Vagina (tissue), 2 donors: ENCODE data around the gene CCDC80. TPM values are rescaled to one million over a fixed set of nuclear protein-coding genes. Genes with fewer than 3 reads are reported as not detected.

Experiments
- DNase-seq, 2 donors: peaks; one replicate each; pipeline ENCODE4 v3.0.0-alpha.2; 2017; ENCODE audit errors: extremely low spot score in 2 of 2
- H3K27ac ChIP-seq: fragments of 200-600 bp; sonication (generic); one replicate; pipeline ENCODE4 v1.5.1; 2019
- H3K27me3 ChIP-seq: fragments of 200-600 bp; sonication (generic); one replicate; pipeline ENCODE4 v1.5.1; 2019
- H3K36me3 ChIP-seq, 2 donors: fragments of 200-600 bp; sonication (generic); one replicate each; pipeline ENCODE4 v1.5.1; 2017 to 2019
- H3K4me1 ChIP-seq: fragments of 200-600 bp; sonication (generic); one replicate; pipeline ENCODE4 v1.5.1; 2019
- H3K4me3 ChIP-seq, 2 donors: fragments of 200-600 bp; sonication (generic); 1 replicate in 1 of 2; 2 replicates in 1 of 2; pipeline ENCODE4 v1.5.1; 2016 to 2019
- H3K9me3 ChIP-seq: fragments of 200-600 bp; sonication (generic); one replicate; pipeline ENCODE4 v1.5.1; 2019
- CTCF ChIP-seq, 3 experiments: fragments of 450-650 bp in 2 of 3; fragments of 200-600 bp in 1 of 3; sonication (generic) in 1 of 3; IDR thresholded peaks; one replicate each; pipeline ENCODE4 v1.5.1; 2017 to 2019; ENCODE audit warnings: antibody characterized with exemption in 3 of 3, mild to moderate bottlenecking in 2 of 3, moderate library complexity in 2 of 3
- POLR2A ChIP-seq, 2 donors: fragments of 450-650 bp; IDR thresholded peaks; one replicate each; pipeline ENCODE4 v1.6.1; 2017; ENCODE audit warnings: antibody characterized with exemption in 2 of 2, mild to moderate bottlenecking in 2 of 2, moderate library complexity in 2 of 2
- POLR2AphosphoS5 ChIP-seq, 2 donors: sonication (generic); formaldehyde crosslinking; IDR thresholded peaks; one replicate each; pipeline ENCODE4 v1.9.0; 2017; ENCODE audit warnings: antibody characterized with exemption in 2 of 2, mild to moderate bottlenecking in 2 of 2, low read depth in 1 of 2; ENCODE audit not compliant: insufficient read depth in 1 of 2
- intact Hi-C: fragments of 100-400 bp; cut with DNase I; formaldehyde crosslinking; loops from one replicate; pipeline ENCODE4 v1.15.1; 2023
- total RNA-seq: library from RNA; depleted of rRNA; stranded (reverse); fragments of >200 nt; gene quantifications from one replicate; pipeline ENCODE4 v1.2.3, GENCODE V29; 2016

Gene CCDC80
- total RNA-seq, 1 donor from 2014 or later = 51.6 TPM

DNA sequence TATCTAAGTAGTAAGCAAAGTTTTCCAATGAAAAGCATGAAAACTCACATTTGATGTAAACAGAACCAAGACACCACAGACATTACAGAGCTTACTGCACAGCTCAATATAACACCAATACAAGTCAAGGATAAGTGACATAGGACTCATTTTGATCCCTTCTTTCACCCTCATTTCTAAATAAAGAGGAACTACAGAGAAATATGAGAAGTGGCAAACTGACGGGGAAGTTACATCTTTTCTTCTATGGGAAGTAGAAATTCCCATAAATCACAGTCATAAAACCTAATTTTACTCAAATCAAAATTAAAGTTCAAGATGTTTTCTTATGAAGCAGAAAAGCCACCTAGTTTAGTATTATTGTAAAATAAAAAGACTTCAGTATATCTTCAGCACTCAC lies 83.0 kb downstream of the CCDC80 start:
- H3K27me3 ChIP-seq = no peaks in the 10 kb centered on the region
- no peak overlapping the region for H3K27ac ChIP-seq
- intact Hi-C loops = no loop called here
- TF ChIP-seq CTCF (IDR thresholded peaks at IDR 0.05) = no peak
- TF ChIP-seq POLR2A (IDR thresholded peaks at IDR 0.05) = no peak
- no peak overlapping the region for H3K4me3 ChIP-seq
- H3K4me1 ChIP-seq = peaks cover 44% of the 10 kb centered on the region
- H3K9me3 ChIP-seq = no peaks in the 10 kb centered on the region
- H3K36me3 ChIP-seq = peaks cover 0 to 8% of the 10 kb centered on the region in 2 donors
- no peak for DNase-seq

- Histone ChIP-seq H3K9me3 (no peaks in the 10 kb centered on the region), H3K27ac (no peak overlapping the region), H3K4me3 (no peak overlapping the region), H3K36me3 (peaks cover 0 to 8% of the 10 kb centered on the region in 2 donors), H3K4me1 (peaks cover 45% of the 10 kb centered on the region), H3K27me3 (no peaks in the 10 kb centered on the region)
- intact Hi-C loops = no loop called here
- TF ChIP-seq POLR2A (IDR thresholded peaks at IDR 0.05) (no peak), CTCF (IDR thresholded peaks at IDR 0.05) (no peak), POLR2AphosphoS5 (IDR thresholded peaks at IDR 0.05; ENCODE audit: insufficient read depth in 1 of 2, low read depth in 1 of 2) (no peak)
- DNase-seq = no peak
Observed at GRCh38 chr3:112555535-112556170, 85.3 kb downstream of the CCDC80 start.

- TF ChIP-seq POLR2AphosphoS5 (IDR thresholded peaks at IDR 0.05; ENCODE audit: insufficient read depth in 1 of 2, low read depth in 1 of 2) (no peak), CTCF (IDR thresholded peaks at IDR 0.05) (no peak), POLR2A (IDR thresholded peaks at IDR 0.05) (no peak)
- Histone ChIP-seq H3K4me1 (peaks cover 16% of the 10 kb centered on the region), H3K27ac (no peak overlapping the region), H3K4me3 (no peak overlapping the region), H3K27me3 (no peaks in the 10 kb centered on the region), H3K9me3 (no peaks in the 10 kb centered on the region), H3K36me3 (peaks cover 0 to 24% of the 10 kb centered on the region in 2 donors)
- no peak for DNase-seq
- intact Hi-C loops = no loop called here
Observed at GRCh38 chr3:112550859-112551258, 90.1 kb downstream of the CCDC80 start.

Other genes with a start within 250 kb of the CCDC80 start
- 3.2 TPM for gene BTLA, start 141.7 kb downstream of the CCDC80 start, total RNA-seq
- gene ATG3, start 79.2 kb downstream of the CCDC80 start, total RNA-seq = 56.5 TPM
- 12.8 TPM for gene SLC35A5, start 79.1 kb downstream of the CCDC80 start, total RNA-seq
- gene CD200R1L, start 205.7 kb upstream of the CCDC80 start, total RNA-seq = not detected